Measurements from ENCODE around the gene GABRG3. TPM values are rescaled to one million over a fixed set of nuclear protein-coding genes. Genes with fewer than 3 reads are reported as not detected.

Gene GABRG3
- total RNA-seq, 1 experiment from 2014 or later, result not detected

- no peak for DNase-seq
- CTCF ChIA-PET, result no interaction called here
- H3K4me1 Mint-ChIP-seq (ENCODE audit: low read depth, unreplicated experiment), result no peaks in the 10 kb centered on the region
- no TSS peak for BruUV-seq (replicated peaks)
- H3K27me3 Mint-ChIP-seq (ENCODE audit: unreplicated experiment), result no peaks in the 10 kb centered on the region
- intact Hi-C loops (cut with micrococcal nuclease; ENCODE audit: unreplicated experiment), result no loop called here
- H3K36me3 Mint-ChIP-seq (ENCODE audit: insufficient read depth, unreplicated experiment), result no peaks in the 10 kb centered on the region
- H3K4me3 Mint-ChIP-seq (ENCODE audit: low read depth, unreplicated experiment), result no peak overlapping the region
- TF ChIP-seq CTCF (IDR thresholded peaks at IDR 0.05; ENCODE audit: unreplicated experiment), result no peak
- no peaks in the 10 kb centered on the region for H3K9me3 Mint-ChIP-seq (ENCODE audit: low read depth, unreplicated experiment)
- H3K27ac Mint-ChIP-seq (ENCODE audit: unreplicated experiment), result no peak overlapping the region
Measured at GRCh38 chr15:27448234-27448633, 477.3 kb downstream of the GABRG3 start.

GRCh38 chr15:27448986-27449385 lies 478.0 kb downstream of the GABRG3 start:
- intact Hi-C loops (cut with micrococcal nuclease; ENCODE audit: unreplicated experiment), result no loop called here
- H3K27ac Mint-ChIP-seq (ENCODE audit: unreplicated experiment), result no peak overlapping the region
- no peak for TF ChIP-seq CTCF (IDR thresholded peaks at IDR 0.05; ENCODE audit: unreplicated experiment)
- no peaks in the 10 kb centered on the region for H3K9me3 Mint-ChIP-seq (ENCODE audit: low read depth, unreplicated experiment)
- H3K36me3 Mint-ChIP-seq (ENCODE audit: insufficient read depth, unreplicated experiment), result no peaks in the 10 kb centered on the region
- H3K27me3 Mint-ChIP-seq (ENCODE audit: unreplicated experiment), result no peaks in the 10 kb centered on the region
- H3K4me1 Mint-ChIP-seq (ENCODE audit: low read depth, unreplicated experiment), result no peaks in the 10 kb centered on the region
- DNase-seq, result no peak
- H3K4me3 Mint-ChIP-seq (ENCODE audit: low read depth, unreplicated experiment), result no peak overlapping the region
- no TSS peak for BruUV-seq (replicated peaks)
- CTCF ChIA-PET, result no interaction called here

GRCh38 chr15:27449941-27450340 lies 479.0 kb downstream of the GABRG3 start:
- no peaks in the 10 kb centered on the region for H3K9me3 Mint-ChIP-seq (ENCODE audit: low read depth, unreplicated experiment)
- DNase-seq, result no peak
- no peaks in the 10 kb centered on the region for H3K27me3 Mint-ChIP-seq (ENCODE audit: unreplicated experiment)
- no peak overlapping the region for H3K4me3 Mint-ChIP-seq (ENCODE audit: low read depth, unreplicated experiment)
- BruUV-seq (replicated peaks), result no TSS peak
- no peaks in the 10 kb centered on the region for H3K4me1 Mint-ChIP-seq (ENCODE audit: low read depth, unreplicated experiment)
- H3K27ac Mint-ChIP-seq (ENCODE audit: unreplicated experiment), result no peak overlapping the region
- CTCF ChIA-PET, result no interaction called here
- TF ChIP-seq CTCF (IDR thresholded peaks at IDR 0.05; ENCODE audit: unreplicated experiment), result no peak
- intact Hi-C loops (cut with micrococcal nuclease; ENCODE audit: unreplicated experiment), result no loop called here
- no peaks in the 10 kb centered on the region for H3K36me3 Mint-ChIP-seq (ENCODE audit: insufficient read depth, unreplicated experiment)

- H3K4me1 Mint-ChIP-seq (ENCODE audit: low read depth, unreplicated experiment), result no peaks in the 10 kb centered on the region
- no peak overlapping the region for H3K4me3 Mint-ChIP-seq (ENCODE audit: low read depth, unreplicated experiment)
- no peak overlapping the region for H3K27ac Mint-ChIP-seq (ENCODE audit: unreplicated experiment)
- no peaks in the 10 kb centered on the region for H3K27me3 Mint-ChIP-seq (ENCODE audit: unreplicated experiment)
- H3K9me3 Mint-ChIP-seq (ENCODE audit: low read depth, unreplicated experiment), result peaks cover 3% of the 10 kb centered on the region
- BruUV-seq (replicated peaks), result no TSS peak
- DNase-seq, result no peak
- intact Hi-C loops (cut with micrococcal nuclease; ENCODE audit: unreplicated experiment), result no loop called here
- TF ChIP-seq CTCF (IDR thresholded peaks at IDR 0.05; ENCODE audit: unreplicated experiment), result no peak
- no peaks in the 10 kb centered on the region for H3K36me3 Mint-ChIP-seq (ENCODE audit: insufficient read depth, unreplicated experiment)
- CTCF ChIA-PET, result no interaction called here
Measured at GRCh38 chr15:27454281-27455075, 483.5 kb downstream of the GABRG3 start.

All from Calu3 (cell line).